Activated CD4-positive, CD25-positive, alpha-beta regulatory T cell treated with anti-CD3 and anti-CD28 coated beads, Interleukin-2, amount 50 U/mL, for 16 hours (primary cell): ENCODE data around the gene PLEKHA7.
"Not testable (repeated sequence)": the region's sequence is repeated elsewhere in the genome, so short reads cannot be mapped to it uniquely, and the experiment has no call there.

Experiments used
- DNase-seq: peaks from one replicate; pipeline ENCODE4 v3.0.0-alpha.2; 2020; ENCODE audit warnings: low read depth, low spot score

The PLEKHA7 gene, protein sequence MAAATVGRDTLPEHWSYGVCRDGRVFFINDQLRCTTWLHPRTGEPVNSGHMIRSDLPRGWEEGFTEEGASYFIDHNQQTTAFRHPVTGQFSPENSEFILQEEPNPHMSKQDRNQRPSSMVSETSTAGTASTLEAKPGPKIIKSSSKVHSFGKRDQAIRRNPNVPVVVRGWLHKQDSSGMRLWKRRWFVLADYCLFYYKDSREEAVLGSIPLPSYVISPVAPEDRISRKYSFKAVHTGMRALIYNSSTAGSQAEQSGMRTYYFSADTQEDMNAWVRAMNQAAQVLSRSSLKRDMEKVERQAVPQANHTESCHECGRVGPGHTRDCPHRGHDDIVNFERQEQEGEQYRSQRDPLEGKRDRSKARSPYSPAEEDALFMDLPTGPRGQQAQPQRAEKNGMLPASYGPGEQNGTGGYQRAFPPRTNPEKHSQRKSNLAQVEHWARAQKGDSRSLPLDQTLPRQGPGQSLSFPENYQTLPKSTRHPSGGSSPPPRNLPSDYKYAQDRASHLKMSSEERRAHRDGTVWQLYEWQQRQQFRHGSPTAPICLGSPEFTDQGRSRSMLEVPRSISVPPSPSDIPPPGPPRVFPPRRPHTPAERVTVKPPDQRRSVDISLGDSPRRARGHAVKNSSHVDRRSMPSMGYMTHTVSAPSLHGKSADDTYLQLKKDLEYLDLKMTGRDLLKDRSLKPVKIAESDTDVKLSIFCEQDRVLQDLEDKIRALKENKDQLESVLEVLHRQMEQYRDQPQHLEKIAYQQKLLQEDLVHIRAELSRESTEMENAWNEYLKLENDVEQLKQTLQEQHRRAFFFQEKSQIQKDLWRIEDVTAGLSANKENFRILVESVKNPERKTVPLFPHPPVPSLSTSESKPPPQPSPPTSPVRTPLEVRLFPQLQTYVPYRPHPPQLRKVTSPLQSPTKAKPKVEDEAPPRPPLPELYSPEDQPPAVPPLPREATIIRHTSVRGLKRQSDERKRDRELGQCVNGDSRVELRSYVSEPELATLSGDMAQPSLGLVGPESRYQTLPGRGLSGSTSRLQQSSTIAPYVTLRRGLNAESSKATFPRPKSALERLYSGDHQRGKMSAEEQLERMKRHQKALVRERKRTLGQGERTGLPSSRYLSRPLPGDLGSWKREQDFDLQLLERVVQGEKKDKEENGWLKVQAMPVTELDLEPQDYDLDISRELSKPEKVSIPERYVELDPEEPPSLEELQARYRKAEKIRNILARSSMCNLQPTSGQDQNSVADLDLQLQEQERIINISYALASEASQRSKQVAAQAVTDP

DNA sequence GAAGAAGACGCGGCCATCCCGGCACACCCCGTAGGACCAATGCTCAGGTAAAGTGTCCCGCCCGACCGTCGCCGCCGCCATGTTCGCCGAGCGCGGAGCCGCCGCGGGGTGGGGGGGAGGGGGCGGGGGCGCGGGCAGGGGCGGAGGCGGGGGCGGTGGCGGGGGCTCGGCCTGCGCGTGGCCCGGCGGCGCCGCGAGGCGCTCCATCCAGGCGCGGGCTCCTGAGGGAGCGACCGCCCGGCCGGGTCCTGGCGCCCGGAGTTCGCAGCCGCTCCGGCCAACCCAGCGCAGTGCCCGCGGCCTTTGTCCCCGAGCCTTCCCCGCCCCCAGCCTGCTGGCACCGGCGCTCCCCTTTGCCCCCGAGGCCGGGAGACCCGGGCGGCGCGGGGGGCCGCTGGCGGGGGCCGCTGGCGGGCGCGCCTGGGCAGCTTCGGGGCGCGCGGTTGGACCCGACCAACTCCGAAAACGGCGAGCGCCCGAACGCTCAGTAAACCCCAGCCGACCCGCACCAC lies at the start of gene PLEKHA7:
Gene PLEKHA7 (minus strand): TSS at position 94 of the 512 bp plus-strand sequence. CDS start 13 bp downstream, at position 81.
- DNase-seq, result no peak

DNA sequence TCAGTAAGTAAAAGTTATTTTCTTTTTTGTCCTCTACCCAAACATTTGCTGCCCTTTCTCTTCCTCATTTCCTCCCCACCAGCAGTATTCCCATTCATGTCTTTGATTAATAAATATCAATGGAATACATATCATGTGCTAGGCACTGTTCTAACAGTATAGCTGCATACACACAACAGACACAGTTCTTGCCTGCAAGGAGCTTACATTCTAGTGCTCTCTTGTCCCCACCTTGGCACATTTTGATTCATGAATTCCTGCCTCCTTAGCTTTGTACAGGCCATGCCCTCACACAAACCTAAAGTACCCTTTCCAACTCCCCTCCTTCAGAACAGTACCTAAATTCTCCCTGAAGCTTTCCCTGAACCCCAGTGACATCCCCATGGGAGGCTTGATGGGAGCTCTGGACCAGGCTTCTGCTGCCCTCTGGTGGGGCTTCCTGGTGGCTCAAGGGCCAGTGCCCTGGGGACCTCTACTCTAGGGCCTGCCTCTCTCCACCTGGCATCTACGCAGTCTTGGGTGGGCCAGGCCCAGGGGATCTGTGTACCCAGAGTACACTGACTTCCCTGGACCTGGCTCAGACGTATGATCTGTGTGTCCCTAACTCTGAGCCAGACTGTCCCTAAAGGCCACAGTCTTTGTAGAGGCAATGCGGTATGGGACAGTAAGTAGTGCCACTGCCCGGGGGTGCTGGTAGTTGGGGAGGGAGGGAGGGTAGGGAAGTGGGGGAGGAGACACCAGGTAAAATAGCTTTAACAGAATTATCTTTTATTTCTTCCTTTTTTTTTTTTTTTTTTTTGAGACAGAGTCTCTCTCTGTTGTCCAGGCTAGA lies 49.2 kb upstream of the PLEKHA7 start:
- DNase-seq, result no peak

DNA sequence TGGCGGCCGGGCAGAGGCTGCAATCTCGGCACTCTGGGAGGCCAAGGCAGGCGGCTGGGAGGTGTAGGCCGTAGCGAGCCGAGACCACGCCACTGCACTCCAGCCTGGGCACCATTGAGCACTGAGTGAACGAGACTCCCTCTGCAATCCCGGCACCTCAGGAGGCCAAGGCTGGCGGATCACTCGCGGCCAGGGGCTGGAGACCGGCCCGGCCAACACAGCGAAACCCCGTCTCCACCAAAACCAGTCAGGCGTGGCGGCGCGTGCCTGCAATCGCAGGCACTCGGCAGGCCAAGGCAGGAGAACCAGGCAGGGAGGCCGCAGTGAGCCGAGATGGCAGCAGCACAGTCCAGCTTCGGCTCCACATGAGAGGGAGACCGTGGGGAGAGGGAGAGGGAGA lies 36.9 kb upstream of the PLEKHA7 start:
- DNase-seq, result not testable (repeated sequence)

DNA sequence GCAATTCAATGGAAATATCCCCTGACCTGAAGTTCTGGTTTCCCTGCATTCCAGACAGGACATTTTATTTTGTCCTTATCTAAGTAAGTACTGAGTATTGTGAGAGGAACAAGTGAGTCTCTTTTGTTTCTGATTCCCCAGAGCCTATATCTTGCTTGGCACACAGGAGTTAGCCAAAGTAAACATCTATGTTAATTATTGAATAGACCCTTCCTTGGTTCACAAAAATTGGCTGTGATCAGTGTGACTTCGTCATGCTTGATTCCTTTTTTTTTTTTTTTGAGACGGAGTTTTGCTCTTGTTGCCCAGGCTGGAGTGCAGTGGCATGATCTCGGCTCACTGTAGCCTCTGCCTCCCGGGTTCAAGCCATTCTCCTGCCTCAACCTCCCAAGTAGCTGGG lies 34.3 kb upstream of the PLEKHA7 start:
- DNase-seq, result not testable (repeated sequence)

DNA sequence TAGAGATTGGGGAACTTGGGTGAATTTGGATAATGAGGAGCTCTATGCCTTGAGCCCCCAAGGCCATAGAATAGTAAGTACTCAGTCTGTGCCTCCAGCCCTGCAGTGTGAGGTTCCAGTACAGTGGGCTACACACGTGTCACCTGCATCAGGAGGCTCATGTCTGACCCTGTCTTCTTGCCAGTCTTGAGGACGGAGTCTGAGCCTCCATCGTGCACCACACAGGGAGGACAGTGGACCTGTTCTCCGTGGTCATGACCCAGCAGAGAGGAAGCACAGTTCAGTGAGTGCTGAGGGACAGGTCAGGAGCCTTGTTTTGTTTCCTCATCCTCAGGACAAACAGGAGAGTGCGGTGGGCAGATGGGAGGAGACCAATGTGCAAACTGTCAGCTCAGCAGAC lies 32.5 kb upstream of the PLEKHA7 start:
- DNase-seq, result no peak

DNA sequence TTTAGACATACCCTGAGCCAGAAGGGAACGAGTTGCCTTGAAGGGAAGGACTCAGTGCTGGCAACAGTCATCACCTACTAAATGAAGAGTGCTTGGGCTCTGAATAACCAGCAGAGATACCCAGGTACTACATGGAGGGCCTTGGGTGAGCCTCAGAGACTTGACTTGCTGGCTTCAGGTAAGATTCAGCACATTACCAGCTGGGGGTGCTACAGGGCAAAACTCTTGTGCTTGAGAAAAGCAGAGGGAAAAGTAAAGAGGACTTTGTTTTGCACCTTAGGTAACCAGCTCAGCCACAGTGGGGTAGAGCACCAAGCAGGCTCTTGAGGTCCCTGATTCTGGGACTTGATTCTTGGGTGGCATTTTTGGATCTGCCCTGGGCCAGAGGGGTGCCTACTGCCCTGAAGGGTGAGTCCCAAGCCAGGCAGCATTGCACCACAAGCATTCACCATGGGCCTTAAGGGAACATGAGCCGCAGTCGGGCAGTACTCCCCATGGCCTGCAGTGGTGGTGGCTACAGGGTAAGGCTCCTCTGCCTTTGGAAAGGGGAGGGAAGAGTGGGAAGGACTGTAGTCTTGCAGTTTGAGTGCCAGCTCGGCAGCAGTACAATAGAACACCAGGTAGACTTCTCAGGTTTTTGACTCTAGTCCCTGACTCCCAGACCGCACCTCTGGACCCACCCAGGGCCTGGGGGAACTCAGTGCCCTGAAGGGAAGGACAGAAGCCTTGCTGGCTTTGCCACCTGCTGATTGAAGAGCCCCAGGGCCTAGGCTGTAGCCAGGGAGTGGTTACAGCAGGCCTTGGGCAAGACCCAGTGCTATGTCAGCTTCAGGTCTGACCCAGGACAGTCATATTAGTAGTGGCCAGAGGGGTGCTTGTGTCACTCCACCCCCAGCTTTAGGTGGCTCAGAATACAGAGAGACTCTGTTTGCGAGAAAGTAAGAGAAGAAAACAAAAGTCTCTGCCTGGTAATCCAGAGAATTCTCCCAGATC lies 22.7 kb upstream of the PLEKHA7 start:
- no peak for DNase-seq

DNA sequence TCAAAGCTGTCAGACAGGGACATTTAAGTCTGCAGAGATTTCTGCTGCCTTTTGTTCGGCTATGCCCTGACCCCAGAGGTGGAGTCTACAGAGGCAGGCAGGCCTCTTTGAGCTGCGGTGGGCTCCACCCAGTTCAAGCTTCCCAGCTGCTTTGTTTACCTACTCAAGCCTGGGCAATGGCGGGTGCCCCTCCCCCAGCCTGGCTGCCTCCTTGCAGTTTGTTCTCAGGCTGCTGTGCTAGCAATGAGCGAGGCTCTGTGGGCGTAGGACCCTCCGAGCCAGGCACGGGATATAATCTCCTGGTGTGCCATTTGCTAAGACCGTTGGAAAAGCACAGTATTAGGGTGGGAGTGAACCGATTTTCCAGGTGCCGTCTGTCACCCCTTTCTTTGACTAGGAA lies 19.8 kb upstream of the PLEKHA7 start:
- not testable (repeated sequence) for DNase-seq

DNA sequence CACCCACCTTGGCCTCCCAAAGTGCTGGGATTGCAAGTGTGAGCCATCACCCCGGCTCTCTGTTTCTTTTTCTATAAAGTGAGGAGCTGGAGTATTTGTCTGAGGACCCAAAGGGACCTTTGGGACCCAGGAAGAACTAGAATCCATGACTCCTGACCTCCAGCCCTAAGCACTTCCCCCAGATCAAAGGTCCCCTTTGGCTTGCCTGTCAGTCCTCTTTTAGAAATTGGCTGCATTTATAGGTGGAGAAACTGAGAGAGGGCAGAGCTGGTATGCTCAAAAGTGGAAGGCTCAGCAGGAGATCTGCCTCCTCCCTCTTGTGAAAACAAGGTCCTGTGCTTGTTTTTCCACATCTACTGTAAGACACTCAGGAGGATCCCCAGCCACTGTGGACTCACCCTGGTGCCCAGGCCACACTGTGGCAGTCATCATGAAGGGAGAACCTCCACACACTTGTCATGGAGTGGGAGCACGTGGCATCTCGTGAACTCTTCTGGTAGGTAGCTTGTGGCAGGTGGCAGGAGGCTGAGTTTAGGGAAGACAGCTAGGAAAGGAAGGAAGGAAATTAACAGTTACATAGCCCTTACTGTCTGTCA lies 12.4 kb upstream of the PLEKHA7 start:
- no peak for DNase-seq

DNA sequence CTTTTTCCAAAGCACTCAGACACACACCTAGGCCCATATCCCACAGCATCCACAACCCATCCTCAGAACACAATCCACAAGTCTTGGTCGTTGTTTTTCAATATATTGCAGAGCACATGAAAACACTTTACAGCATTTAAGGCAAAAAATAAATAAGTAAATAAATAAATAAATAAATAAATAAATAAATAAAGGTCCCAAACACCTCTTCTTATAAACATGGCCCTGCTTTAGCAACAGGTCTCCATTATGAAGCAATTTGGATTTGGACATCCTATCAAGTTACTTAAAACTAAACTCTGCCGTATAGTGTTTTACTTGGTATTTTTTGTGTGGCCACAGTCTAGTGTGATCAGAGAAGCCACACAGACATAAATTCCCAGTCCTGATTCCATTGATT lies 10.7 kb upstream of the PLEKHA7 start:
- DNase-seq, result no peak

DNA sequence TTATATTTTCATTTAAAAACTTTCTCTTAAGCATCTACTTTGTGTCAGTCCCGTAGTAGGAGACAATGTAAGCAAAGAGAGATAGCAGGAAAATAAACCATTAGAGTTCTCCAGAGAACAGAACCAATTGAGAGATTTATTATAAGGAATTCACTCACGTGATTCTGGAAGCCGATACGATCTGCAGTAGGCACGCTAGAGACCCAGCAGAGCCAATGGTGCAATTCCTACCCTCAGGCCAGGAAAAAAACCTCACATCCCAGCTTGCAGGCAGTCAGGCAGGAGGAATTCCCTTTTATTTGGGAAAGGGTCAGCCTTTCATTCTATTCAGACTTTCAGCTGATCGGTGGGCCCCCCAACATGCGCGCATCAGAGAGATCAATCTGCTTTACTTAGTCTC lies 7.3 kb upstream of the PLEKHA7 start:
- DNase-seq, result no peak

DNA sequence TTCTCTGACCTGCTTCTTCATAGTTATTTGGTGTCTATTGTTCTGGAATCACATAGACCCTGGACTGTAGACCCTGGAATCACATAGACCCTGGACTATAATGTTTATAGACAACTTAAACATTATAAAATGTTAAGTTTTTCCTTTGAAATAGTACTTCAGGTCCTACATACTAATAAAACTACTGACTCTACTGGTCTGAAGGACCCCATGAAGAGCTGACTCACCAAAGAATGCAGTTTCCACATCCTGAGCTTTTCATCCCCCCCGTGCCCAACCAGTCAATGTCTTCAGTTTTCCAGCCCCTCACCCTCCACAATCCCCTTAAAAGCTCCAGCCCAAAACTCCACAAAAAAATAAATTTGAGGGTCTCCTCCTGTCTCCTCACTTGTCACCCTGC lies 6.6 kb upstream of the PLEKHA7 start:
- no peak for DNase-seq

DNA sequence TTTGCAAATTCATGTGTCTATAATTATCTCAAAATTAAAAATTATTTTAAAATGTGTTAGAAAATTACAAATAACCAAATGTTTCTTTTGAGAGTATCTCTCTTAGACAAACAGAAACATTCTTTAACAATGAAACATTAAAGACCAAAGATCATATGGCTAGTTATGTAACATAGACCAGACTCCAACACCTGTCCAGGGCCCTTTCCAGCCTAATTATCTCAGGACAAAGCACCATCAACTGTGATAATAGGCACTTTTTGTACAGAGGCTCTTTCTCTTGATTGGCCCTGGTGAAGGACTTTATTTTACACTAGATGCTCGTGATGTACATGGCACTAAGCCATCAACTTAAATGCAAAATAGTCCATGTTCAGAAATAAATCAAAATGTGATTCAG lies 5.0 kb upstream of the PLEKHA7 start:
- no peak for DNase-seq

DNA sequence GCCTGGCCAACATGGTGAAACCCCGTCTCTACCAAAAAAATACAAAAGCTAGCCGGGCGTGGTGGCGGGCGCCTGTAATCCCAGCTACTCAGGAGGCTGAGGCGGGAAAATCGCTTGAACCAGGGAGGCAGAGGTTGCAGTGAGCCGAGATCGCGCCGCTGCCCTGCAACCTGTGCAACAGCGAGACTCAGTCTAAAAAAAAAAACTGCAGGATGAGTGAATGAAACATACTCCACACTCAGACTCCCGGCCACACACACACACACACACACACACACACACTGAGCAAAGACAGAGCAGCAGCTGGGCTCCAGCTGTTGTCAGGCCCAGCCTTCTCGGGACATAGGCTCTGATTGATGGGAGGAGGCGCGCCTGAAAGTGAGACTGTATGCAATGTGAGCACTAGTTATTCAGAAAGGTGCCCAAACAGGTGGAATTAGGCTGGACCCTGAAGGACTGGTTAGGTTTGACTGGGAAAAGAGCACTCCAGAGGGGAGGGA lies 1.5 kb upstream of the PLEKHA7 start:
- DNase-seq, result no peak

DNA sequence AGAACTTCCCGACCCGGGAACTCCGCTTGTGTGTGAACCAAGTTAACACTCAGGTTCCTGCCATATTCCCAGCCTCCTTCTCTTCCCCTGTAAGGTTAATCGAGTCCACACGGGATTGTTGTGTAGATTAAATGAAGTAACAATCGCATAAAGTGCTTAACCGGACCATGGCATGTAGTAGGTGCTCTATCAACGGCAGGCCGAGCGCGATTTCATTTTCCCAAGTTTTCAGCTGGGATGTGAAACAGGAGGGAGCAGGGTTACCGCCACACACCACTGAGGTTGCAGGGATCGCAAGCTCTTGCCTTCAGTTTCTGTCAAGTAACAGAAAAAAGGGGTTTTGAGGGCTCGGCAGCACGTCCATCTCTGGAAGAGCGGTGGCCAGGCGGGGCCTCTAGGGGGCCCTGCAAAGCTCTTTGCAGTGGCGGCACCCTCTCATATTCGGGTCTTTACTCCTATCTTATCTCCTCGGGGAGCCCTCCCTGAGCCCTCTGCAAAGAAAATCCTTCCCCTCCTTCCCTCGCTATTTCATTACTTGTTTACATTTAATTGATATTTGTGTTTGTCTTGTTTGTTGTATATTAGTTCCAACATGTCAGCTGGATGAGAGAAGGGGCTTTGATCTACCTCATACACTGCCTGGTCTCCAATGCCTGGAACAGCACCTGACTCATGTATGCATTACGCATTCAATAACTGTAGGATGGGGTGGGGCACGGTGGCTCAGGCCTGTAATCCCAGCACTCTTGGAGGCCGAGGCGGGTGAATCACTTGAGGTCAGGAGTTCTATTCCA lies 816 bp upstream of the PLEKHA7 start:
- DNase-seq, result no peak

DNA sequence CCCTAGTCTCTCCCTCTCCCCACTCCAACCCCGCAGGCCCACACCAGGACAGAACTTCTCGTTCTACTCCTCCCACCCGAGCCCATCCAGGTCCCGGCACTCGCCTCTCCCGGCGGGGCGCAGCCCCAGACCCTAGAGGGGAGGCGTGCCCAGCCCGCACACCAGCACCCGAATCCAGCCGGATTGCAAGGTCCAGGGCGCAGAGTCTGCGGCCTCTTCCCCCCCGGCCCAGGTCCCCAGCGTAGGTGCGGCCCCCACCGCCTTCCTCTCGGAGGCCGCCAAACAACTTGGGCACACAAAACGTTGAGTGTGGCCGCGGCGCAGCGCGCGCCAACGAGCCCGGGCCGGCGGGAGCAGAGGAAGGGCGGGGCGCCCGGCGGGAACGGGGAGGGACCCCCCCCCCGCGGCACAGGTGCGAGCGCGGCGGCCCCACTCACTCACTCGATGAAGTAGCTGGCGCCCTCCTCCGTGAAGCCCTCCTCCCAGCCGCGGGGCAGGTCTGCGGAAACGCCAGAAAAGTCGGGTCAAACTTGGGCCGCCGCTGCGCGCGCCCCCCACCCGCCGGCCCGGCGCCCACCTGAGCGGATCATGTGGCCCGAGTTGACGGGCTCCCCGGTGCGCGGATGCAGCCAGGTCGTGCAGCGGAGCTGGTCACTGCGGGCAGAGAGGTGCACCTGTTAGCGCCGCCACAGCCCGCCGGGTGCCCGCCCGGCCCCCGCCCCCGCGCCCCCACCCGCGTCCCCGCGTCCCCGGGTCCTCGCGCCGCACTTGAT lies 480 bp downstream of the PLEKHA7 start:
- no peak for DNase-seq

DNA sequence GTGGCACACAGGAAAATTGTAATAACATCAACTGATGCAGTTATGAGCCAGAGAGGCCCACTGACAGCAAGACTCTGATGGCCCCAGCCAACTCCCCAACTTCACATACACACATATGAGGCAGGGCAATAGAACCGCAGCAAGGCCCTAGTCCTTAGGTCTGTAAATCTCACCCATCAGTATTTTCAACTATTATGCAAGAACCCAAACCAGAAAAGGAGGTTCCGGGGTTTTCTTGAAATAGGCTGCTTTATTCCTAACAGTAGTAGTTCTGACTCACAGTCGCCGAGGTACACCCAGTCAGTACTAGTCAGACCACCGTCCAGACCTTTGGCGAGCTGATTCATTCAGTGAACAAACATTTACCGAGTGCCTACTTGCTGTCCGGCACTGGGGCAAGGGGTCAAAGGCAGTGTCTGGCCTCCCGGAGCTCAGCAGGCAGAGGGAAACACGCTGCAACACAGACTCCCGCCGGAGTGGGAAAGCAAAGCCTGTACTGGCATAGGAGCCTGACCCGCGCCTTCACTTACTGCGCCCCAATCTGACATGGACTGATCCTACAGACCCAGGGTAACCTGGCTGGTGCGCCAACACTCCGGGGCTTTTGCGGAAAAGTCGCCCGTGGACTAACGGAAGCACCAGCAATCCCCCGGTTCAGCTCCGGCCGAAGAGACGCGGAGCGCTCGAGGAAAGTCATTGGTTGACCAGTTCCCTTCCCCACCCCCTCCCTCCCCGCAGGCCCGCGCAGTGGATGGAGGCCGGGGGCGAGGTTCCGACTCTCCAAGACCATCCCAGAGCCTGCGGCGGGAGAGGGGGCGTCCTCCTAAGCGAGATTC lies 1.3 kb downstream of the PLEKHA7 start:
- no peak for DNase-seq
